Nephron (organoid): ENCODE data around the gene KCNQ1.

Source experiments
- H3K27ac Mint-ChIP-seq, 3 experiments: 2 replicates each; pipeline ENCODE4 v1.8.0; 2020; ENCODE audit warnings: mixed read lengths in 3 of 3, mild to moderate bottlenecking in 2 of 3, moderate library complexity in 1 of 3
- H3K27me3 Mint-ChIP-seq: 2 replicates; pipeline ENCODE4 v1.8.0; 2021; ENCODE audit warnings: low read depth, mild to moderate bottlenecking, moderate library complexity, mixed read lengths
- H3K36me3 Mint-ChIP-seq: 2 replicates; pipeline ENCODE4 v1.8.0; 2020; ENCODE audit warnings: low read depth, mixed read lengths
- H3K4me1 Mint-ChIP-seq: 2 replicates; pipeline ENCODE4 v1.8.0; 2020; ENCODE audit warnings: mixed read lengths
- H3K4me3 Mint-ChIP-seq, 3 experiments: 2 replicates each; pipeline ENCODE4 v1.8.0; 2020; ENCODE audit warnings: mild to moderate bottlenecking in 3 of 3, mixed read lengths in 3 of 3, moderate library complexity in 2 of 3
- H3K9me3 Mint-ChIP-seq: 2 replicates; pipeline ENCODE4 v1.8.0; 2020; ENCODE audit warnings: mixed read lengths
- TF ChIP-seq, protein P1 (sequence below), 3 experiments: fragments of 200-600 bp; sonication (generic); IDR thresholded peaks; one replicate each; pipeline ENCODE4 v1.5.0; 2021; ENCODE audit warnings: antibody characterized with exemption in 3 of 3; ENCODE audit not compliant: unreplicated experiment in 3 of 3

KCNQ1 gene

DNA sequence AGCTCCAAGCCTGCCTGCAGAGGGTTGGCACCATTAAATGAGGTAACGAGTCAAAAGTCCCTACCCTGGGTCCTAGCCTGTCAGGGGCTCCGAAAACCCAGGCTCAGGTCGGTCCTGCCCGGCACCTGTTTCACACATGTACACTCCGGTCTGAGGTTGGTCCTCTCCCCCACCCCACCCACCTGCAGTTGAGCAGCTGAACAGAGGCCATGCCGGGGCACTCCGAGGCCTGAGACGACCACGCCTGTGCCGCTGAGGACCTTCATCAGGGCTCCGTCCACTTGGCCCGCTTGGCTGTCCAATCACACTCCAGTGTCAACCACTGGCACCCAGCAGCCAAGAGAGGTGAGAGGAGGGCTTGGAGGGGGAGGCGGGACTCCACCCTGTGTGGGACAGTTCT is 42.7 kb upstream of the KCNQ1 start:
- H3K4me1 Mint-ChIP-seq = peaks cover 5% of the 10 kb centered on the region
- TF ChIP-seq, protein P1, sequence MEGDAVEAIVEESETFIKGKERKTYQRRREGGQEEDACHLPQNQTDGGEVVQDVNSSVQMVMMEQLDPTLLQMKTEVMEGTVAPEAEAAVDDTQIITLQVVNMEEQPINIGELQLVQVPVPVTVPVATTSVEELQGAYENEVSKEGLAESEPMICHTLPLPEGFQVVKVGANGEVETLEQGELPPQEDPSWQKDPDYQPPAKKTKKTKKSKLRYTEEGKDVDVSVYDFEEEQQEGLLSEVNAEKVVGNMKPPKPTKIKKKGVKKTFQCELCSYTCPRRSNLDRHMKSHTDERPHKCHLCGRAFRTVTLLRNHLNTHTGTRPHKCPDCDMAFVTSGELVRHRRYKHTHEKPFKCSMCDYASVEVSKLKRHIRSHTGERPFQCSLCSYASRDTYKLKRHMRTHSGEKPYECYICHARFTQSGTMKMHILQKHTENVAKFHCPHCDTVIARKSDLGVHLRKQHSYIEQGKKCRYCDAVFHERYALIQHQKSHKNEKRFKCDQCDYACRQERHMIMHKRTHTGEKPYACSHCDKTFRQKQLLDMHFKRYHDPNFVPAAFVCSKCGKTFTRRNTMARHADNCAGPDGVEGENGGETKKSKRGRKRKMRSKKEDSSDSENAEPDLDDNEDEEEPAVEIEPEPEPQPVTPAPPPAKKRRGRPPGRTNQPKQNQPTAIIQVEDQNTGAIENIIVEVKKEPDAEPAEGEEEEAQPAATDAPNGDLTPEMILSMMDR (IDR thresholded peaks at IDR 0.05; ENCODE audit: unreplicated experiment in 3 of 3) = no peak
- peaks cover 8% of the 10 kb centered on the region for H3K36me3 Mint-ChIP-seq
- peak overlapping the region; percentile 91 to 98 (median 95) for H3K4me3 Mint-ChIP-seq
- H3K9me3 Mint-ChIP-seq = no peaks in the 10 kb centered on the region
- H3K27me3 Mint-ChIP-seq = no peaks in the 10 kb centered on the region
- H3K27ac Mint-ChIP-seq = no peak overlapping the region

DNA sequence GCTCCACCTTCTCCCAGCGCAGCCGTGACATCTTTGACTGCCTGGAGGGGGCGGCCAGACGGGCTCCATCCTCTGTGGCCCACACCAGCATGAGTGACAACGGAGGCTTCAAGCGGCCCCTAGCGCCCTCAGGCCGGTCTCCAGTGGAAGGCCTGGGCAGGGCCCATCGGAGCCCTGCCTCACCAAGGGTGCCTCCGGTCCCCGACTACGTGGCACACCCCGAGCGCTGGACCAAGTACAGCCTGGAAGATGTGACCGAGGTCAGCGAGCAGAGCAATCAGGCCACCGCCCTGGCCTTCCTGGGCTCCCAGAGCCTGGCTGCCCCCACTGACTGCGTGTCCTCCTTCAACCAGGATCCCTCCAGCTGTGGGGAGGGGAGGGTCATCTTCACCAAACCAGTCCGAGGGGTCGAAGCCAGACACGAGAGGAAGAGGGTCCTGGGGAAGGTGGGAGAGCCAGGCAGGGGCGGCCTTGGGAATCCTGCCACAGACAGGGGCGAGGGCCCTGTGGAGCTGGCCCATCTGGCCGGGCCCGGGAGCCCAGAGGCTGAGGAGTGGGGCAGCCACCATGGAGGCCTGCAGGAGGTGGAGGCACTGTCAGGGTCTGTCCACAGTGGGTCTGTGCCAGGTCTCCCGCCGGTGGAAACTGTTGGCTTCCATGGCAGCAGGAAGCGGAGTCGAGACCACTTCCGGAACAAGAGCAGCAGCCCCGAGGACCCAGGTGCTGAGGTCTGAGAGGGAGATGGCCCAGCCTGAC is 41.7 kb upstream of the KCNQ1 start:
- H3K9me3 Mint-ChIP-seq = no peaks in the 10 kb centered on the region
- no peaks in the 10 kb centered on the region for H3K27me3 Mint-ChIP-seq
- peak overlapping the region; percentile 91 to 98 (median 95) for H3K4me3 Mint-ChIP-seq
- TF ChIP-seq, protein P1 (IDR thresholded peaks at IDR 0.05; ENCODE audit: unreplicated experiment in 3 of 3) = no peak
- no peaks in the 10 kb centered on the region for H3K36me3 Mint-ChIP-seq
- peaks cover 5% of the 10 kb centered on the region for H3K4me1 Mint-ChIP-seq
- H3K27ac Mint-ChIP-seq = no peak overlapping the region

DNA sequence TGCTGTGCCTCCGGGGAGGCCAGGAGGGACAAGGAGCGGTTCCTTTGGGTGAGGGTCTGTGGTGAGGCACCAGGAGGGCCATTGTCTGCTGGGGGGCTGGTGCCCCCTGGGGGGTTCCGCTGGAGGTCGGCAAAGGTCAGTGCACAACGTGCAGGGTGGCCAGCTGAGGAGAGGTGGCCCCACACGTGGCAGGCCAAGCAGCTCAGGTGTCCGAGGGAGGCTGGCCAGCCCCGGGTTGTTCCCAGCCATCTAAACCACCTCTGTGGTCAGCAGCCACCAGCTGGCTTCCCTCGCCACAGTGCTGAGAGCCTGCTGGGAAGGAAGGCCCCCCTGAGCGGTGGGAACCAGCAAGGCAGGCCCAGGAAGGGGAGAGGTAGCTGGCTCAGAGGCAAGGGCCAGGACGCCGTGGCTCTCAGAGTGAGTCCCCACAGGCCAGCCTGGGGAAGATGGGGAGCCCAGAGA is 40.0 kb upstream of the KCNQ1 start:
- H3K9me3 Mint-ChIP-seq = no peaks in the 10 kb centered on the region
- no peaks in the 10 kb centered on the region for H3K36me3 Mint-ChIP-seq
- no peaks in the 10 kb centered on the region for H3K27me3 Mint-ChIP-seq
- H3K4me1 Mint-ChIP-seq = peaks cover 19% of the 10 kb centered on the region
- H3K4me3 Mint-ChIP-seq = no peak overlapping the region
- H3K27ac Mint-ChIP-seq = peak overlapping the region; percentile 29 to 84 (median 73)
- TF ChIP-seq, protein P1 (IDR thresholded peaks at IDR 0.05; ENCODE audit: unreplicated experiment in 3 of 3) = no peak

DNA sequence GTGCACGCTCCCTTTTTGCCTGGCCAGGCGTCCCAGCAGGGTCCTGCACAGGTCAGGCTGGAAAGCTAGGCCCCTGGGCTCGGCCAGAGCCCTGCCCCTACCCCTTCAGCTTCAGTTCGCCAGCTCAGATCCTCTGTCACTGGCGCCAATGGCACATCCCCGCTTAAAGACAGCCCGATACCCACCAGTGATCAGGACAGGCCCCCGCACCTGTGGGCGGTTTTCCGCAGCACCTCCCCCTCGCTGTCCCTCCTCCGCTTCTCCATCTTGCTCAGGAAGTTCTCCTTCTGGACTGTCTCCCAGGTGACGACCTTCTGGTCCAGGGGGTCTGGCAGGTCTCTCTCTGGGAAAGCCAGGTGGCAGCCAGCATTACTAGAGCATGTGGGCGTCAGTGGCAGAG is 38.4 kb upstream of the KCNQ1 start:
- TF ChIP-seq, protein P1 (IDR thresholded peaks at IDR 0.05; ENCODE audit: unreplicated experiment in 3 of 3) = no peak
- Mint-ChIP-seq H3K36me3 (no peaks in the 10 kb centered on the region), H3K27me3 (no peaks in the 10 kb centered on the region), H3K4me1 (peaks cover 15% of the 10 kb centered on the region), H3K4me3 (peak overlapping the region in 2 of 3 experiments; percentile 36 to 43), H3K27ac (peak overlapping the region in 2 of 3 experiments; percentile 16 to 81), H3K9me3 (no peaks in the 10 kb centered on the region)

DNA sequence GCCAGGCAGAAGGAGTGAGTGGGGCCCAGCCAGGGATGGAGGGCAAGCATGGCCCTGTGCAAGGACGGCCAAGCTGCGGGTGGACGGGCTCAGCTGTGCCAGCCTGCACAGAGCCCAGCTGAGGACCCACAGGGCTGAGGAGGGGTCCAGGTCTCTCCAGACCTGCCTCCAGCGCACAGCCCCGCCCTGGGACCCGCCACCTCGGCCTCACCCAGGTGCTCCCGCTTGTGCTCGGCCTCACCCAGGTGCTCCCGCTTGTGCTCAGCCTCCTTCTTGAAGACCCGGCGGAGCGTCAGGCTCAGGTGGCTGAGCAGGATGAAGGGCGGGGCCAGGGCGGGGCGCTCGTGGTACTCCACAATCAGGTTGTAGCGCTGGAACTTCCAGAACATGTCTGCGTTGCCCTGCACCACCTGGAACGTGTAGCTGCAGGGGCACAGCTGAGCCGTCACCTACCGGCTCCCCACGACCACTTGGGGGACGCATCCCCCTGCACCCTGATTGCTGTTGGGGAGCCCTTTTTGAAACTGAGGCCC is 37.9 kb upstream of the KCNQ1 start:
- Mint-ChIP-seq H3K36me3 (no peaks in the 10 kb centered on the region), H3K27ac (peak overlapping the region; percentile 16 to 99 (median 85)), H3K4me1 (peaks cover 15% of the 10 kb centered on the region), H3K27me3 (no peaks in the 10 kb centered on the region), H3K4me3 (no peak overlapping the region), H3K9me3 (no peaks in the 10 kb centered on the region)
- TF ChIP-seq, protein P1 (IDR thresholded peaks at IDR 0.05; ENCODE audit: unreplicated experiment in 3 of 3) = no peak
